Fibroblast of lung (primary cell): ENCODE measurements around the gene RBMS1. TPM values are rescaled to one million over a fixed set of nuclear protein-coding genes. Genes with fewer than 3 reads are reported as not detected.

Experiments
- DNase-seq, 2 donors: peaks; one replicate each; pipeline versions ENCODE4 v3.0.0 to v3.0.0-alpha.2; 2010; ENCODE audit warnings: low read depth in 2 of 2
- H2AFZ ChIP-seq: 2 replicates; pipeline ENCODE4 v1.5.1; 2012; ENCODE audit warnings: low read length, control low read depth, inconsistent platforms
- H3K27ac ChIP-seq: 2 replicates; pipeline ENCODE4 v1.5.1; 2011; ENCODE audit warnings: low read length, control low read depth; ENCODE audit not compliant: insufficient read depth
- H3K27me3 ChIP-seq: 2 replicates; pipeline ENCODE4 v1.5.1; 2011; ENCODE audit warnings: mild to moderate bottlenecking, low read length; ENCODE audit not compliant: control insufficient read depth, insufficient read depth
- H3K36me3 ChIP-seq: 2 replicates; pipeline ENCODE4 v1.5.1; 2011; ENCODE audit warnings: low read length; ENCODE audit not compliant: control insufficient read depth, insufficient read depth
- H3K4me1 ChIP-seq: 2 replicates; pipeline ENCODE4 v1.5.1; 2011; ENCODE audit warnings: low read length; ENCODE audit not compliant: control insufficient read depth, insufficient read depth; ENCODE audit errors: extremely low read depth
- H3K4me2 ChIP-seq: 2 replicates; pipeline ENCODE4 v1.5.1; 2011; ENCODE audit warnings: low read length, control low read depth; ENCODE audit not compliant: insufficient read depth; ENCODE audit errors: extremely low read depth
- H3K4me3 ChIP-seq, 4 experiments: fragments of 200-600 bp in 1 of 4; sonication (generic) in 1 of 4; replicated peaks in 1 of 4; 2 replicates each; pipeline ENCODE4 v1.5.1; 2011 to 2016; ENCODE audit warnings: low read length in 4 of 4, low read depth in 3 of 4, mild to moderate bottlenecking in 3 of 4, control low read depth in 2 of 4, inconsistent platforms in 1 of 4, mixed read lengths in 1 of 4; ENCODE audit not compliant: insufficient read depth in 1 of 4; ENCODE audit errors: control extremely low read depth in 1 of 4
- H3K79me2 ChIP-seq: 2 replicates; pipeline ENCODE4 v1.5.1; 2012; ENCODE audit warnings: mild to moderate bottlenecking, low read length, inconsistent platforms; ENCODE audit not compliant: control insufficient read depth, insufficient read depth
- H3K9ac ChIP-seq: 2 replicates; pipeline ENCODE4 v1.5.1; 2011; ENCODE audit warnings: mild to moderate bottlenecking, low read length, control low read depth; ENCODE audit not compliant: insufficient read depth
- H3K9me3 ChIP-seq: 2 replicates; pipeline ENCODE4 v1.5.1; 2012; ENCODE audit warnings: low read depth, low read length; ENCODE audit not compliant: control insufficient read depth, insufficient read depth
- H4K20me1 ChIP-seq: 2 replicates; pipeline ENCODE4 v1.5.1; 2011; ENCODE audit warnings: low read length; ENCODE audit not compliant: control insufficient read depth, insufficient read depth; ENCODE audit errors: extremely low read depth
- EZH2 ChIP-seq: IDR thresholded peaks from 2 replicates; pipeline ENCODE4 v1.5.1; 2012; ENCODE audit warnings: low read length, control low read depth, mild to moderate bottlenecking; ENCODE audit errors: missing control alignments
- polyA plus RNA-seq, 2 donors: library from polyadenylated mRNA; depleted of rRNA in 1 of 2; stranded (reverse) in 1 of 2; unstranded in 1 of 2; fragments of >200 nt; gene quantifications; 2 replicates each; pipeline ENCODE4 v1.2.1, GENCODE V29; 2011 to 2012; ENCODE audit warnings: missing spikeins in 1 of 2
- total RNA-seq: library from RNA; depleted of rRNA; stranded (reverse); fragments of >200 nt; gene quantifications from 2 replicates; pipeline ENCODE4 v1.2.1, GENCODE V29; 2014
- TF ChIP-seq, protein P1 (sequence below), 2 donors: IDR thresholded peaks in 1 of 2; conservative IDR thresholded peaks in 1 of 2; 1 replicate in 1 of 2; 2 replicates in 1 of 2; pipeline ENCODE4 v1.5.1; 2011 to 2012; ENCODE audit warnings: low read length in 2 of 2, control low read depth in 1 of 2, inconsistent platforms in 1 of 2, low read depth in 1 of 2, mild to moderate bottlenecking in 1 of 2

Gene RBMS1
- total and polyA plus RNA-seq, 2 donors (not counting 1 experiment from before 2014, with no cell fraction given), result 77.3 to 146 TPM

DNA sequence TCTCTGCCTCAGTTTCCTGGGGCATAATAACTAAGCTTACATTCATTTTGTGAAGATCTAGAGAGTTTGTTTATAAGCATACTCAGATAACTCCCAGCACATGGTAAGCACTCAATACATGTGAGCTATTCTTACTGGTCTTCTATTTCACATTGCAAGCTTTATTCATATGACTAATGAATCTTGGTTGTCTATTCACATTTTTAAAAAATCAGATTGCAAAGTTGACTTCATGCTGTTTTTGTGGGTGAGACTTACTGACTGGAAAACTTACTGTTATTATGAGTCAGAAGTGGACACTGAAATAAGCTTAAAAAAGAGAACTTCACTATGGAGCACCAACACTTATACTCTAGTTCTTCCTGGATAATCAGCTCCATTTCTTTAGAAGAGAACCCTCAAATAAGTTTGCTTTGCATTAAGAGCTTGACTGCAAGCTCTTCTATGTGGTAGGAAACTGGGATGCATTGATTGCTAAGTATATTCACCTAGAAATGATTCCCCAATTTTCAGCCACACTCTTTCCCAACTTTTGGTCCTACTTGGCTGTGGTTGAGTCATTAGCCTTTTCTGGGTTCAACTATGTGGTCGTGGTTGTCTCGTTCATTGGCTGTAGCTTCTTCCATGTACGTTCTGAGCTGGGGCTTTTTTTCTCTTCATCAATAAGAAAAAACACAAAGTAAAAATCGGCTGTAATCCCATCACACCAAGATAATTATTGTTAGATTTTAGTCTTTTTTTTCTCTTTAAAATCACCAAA is 29.5 kb upstream of the RBMS1 start:
- Histone ChIP-seq H3K36me3 (no peaks in the 10 kb centered on the region), H3K4me1 (no peaks in the 10 kb centered on the region), H3K79me2 (no peaks in the 10 kb centered on the region), H3K4me2 (no peak overlapping the region), H3K9me3 (no peaks in the 10 kb centered on the region), H3K27ac (no peak overlapping the region), H3K4me3 (no peak overlapping the region), H4K20me1 (no peaks in the 10 kb centered on the region), H3K27me3 (no peaks in the 10 kb centered on the region), H3K9ac (no peak overlapping the region), H2AFZ (peak overlapping the region; percentile 7)
- TF ChIP-seq EZH2, result no peak
- TF ChIP-seq, protein P1, sequence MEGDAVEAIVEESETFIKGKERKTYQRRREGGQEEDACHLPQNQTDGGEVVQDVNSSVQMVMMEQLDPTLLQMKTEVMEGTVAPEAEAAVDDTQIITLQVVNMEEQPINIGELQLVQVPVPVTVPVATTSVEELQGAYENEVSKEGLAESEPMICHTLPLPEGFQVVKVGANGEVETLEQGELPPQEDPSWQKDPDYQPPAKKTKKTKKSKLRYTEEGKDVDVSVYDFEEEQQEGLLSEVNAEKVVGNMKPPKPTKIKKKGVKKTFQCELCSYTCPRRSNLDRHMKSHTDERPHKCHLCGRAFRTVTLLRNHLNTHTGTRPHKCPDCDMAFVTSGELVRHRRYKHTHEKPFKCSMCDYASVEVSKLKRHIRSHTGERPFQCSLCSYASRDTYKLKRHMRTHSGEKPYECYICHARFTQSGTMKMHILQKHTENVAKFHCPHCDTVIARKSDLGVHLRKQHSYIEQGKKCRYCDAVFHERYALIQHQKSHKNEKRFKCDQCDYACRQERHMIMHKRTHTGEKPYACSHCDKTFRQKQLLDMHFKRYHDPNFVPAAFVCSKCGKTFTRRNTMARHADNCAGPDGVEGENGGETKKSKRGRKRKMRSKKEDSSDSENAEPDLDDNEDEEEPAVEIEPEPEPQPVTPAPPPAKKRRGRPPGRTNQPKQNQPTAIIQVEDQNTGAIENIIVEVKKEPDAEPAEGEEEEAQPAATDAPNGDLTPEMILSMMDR (conservative IDR thresholded peaks at IDR 0.05 in 1 of 2, IDR thresholded peaks at IDR 0.05 in 1 of 2; ENCODE audit: low read depth in 1 of 2, low read length in 2 of 2), result no peak
- peak; percentile 60 to 77 for DNase-seq

DNA sequence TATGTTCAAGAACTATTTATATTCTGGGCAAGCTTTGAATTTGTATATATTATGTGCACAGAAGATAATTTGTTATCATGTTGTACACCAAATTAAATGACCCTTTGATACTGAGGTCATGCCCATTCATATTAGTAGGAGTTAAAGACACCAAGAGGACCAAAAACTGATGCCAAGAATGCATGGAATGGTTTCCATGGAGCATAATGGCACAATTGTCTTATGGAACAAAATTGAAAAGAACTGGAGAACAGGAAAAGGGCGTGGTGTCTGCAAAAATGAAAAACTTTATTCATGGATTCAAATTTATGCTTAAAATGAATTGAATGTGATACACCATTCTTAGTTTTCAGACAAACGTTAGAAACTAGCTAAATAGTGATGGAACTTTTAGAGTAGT is 24.1 kb upstream of the RBMS1 start:
- no peaks in the 10 kb centered on the region for H3K4me1 ChIP-seq
- no peak overlapping the region for H3K27ac ChIP-seq
- H3K9me3 ChIP-seq, result no peaks in the 10 kb centered on the region
- H3K4me2 ChIP-seq, result no peak overlapping the region
- H3K9ac ChIP-seq, result no peak overlapping the region
- no peak overlapping the region for H3K4me3 ChIP-seq
- H2AFZ ChIP-seq, result no peak overlapping the region
- no peaks in the 10 kb centered on the region for H4K20me1 ChIP-seq
- H3K36me3 ChIP-seq, result no peaks in the 10 kb centered on the region
- DNase-seq, result no peak
- no peak for TF ChIP-seq EZH2
- no peaks in the 10 kb centered on the region for H3K79me2 ChIP-seq
- no peaks in the 10 kb centered on the region for H3K27me3 ChIP-seq

DNA sequence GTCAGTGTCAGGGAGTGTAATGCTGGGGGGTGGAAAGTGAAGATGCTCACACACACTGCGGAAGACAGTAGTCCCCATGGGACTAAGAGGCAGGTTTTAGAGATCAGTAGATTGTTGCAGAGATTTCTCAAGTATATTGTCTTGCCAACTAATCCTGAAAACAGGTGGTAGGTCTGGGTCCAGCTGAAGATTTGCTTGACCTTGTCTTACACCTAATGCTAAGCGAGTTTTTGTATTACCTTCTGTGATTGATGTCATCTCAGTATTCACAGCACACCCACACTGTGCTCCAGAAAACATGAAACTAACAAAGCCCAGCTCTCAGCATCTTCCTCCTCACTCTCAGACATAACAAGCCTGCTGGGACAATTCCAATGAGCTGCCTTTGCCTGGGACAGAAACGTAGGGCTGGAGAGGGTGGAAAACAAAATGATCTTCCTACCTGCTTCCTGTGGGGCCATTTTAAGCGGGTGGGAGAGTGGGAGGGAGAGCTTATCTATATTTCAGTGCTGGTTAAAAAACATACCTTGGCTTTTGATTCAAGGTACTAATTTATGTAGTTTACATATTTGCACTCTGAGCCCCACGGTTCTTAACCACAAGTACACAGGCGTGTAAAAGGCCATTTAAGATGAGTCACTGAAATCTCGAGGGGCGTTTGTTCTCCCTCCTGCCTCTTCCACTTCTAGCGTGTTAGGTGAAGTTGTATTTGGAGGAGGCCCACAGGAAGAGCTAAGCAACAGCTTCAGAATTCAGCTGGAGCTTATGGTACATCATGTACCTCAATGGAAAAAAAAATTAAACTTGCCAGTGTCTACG is 23.1 kb upstream of the RBMS1 start:
- Histone ChIP-seq H4K20me1 (no peaks in the 10 kb centered on the region), H3K9me3 (no peaks in the 10 kb centered on the region), H3K27me3 (no peaks in the 10 kb centered on the region), H2AFZ (no peak overlapping the region), H3K4me2 (no peak overlapping the region), H3K79me2 (no peaks in the 10 kb centered on the region), H3K4me1 (no peaks in the 10 kb centered on the region), H3K36me3 (no peaks in the 10 kb centered on the region), H3K4me3 (no peak overlapping the region), H3K27ac (no peak overlapping the region), H3K9ac (no peak overlapping the region)
- peak; percentile 28 to 83 for DNase-seq
- TF ChIP-seq EZH2, result no peak
- TF ChIP-seq, protein P1 (conservative IDR thresholded peaks at IDR 0.05 in 1 of 2, IDR thresholded peaks at IDR 0.05 in 1 of 2; ENCODE audit: low read depth in 1 of 2, low read length in 2 of 2), result no peak
